GM21717 (cell line): ENCODE results near the gene RYR2.
A peak's percentile ranks its signal among the peaks of the same experiment; 100 is the strongest.
"Not testable (repeated sequence)": the region's sequence is repeated elsewhere in the genome, so short reads cannot be mapped to it uniquely, and the experiment has no call there.

ENCODE experiments used
- ATAC-seq: cut with Tn5 transposase; IDR thresholded peaks from one replicate; pipeline ENCODE4 v1.9.1; 2021; ENCODE audit warnings: mild to moderate bottlenecking, moderate library complexity; ENCODE audit not compliant: unreplicated experiment

The RYR2 gene

DNA sequence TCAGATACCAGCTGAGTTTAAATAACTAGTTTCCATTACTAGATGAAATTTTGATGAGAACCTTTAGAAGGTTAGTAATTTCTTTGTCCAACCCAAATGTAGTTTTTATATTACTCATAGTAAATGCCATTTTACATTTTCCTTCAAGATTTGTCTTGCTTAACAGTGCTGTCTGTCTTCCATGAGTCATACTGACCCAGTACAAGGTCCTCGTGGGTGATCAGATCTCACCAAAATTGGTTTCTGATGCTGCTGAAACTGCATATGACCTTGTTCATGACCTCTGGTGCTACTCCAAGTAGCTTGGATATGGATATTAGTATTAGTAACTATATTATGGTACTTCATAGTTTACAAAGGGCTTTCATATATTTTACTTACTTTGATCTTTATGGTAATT lies 207.1 kb downstream of the RYR2 start:
- ATAC-seq = no peak

DNA sequence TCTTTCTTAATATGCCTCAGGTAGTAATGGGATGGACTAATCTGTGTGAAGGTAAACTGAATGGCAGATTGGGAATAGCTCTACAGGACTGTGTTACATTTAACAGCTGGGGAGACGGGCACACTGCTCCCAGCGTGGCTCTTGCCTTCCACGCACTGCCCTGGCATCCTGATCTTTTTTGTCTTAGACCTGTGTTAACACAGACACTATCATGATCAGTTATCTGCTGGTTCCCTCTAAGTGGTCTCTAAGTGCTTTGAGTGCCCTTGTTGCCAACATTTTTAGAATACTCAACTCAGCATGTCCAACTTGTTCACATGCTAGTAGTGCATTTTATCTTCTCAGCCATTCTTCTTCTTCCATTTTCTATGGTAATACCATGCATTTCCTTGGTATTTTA lies 208.1 kb downstream of the RYR2 start:
- no peak for ATAC-seq

DNA sequence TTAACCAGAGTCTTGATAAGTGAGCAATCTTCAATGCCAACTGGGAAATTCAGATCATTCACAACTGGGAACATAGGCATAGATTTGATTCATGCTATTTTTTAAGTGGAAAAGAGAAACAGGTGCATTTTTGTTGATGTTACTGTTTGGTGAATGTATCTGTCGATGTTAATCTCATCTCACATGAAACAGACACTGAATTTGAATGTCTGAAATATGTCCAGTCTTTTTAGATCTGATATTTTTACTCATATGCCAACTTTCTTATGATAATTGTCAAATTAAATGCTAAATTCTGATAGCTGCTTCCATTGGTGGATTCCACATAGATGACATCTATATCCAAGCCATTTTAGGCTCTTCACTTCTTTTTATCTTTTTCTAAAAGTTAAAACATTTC lies 213.1 kb downstream of the RYR2 start:
- ATAC-seq = no peak

DNA sequence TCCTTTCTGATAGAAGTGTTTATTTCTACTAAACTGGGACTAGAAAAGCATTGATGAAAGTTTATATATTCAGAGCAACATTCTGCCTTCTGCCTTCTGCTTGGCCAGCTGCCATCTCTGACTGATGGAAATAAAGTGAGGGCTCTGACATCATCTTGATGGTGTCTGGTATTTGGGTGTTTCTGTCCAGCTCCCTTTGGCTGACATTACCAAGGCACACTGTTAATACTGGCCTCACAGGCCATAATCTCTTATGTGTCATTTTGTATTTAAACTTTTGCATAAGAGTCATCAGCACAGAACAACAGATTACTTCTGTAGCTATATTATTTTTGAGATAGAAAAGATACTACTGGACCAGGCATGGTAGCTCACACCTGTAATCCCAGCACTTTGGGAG lies 216.9 kb downstream of the RYR2 start:
- no peak for ATAC-seq

DNA sequence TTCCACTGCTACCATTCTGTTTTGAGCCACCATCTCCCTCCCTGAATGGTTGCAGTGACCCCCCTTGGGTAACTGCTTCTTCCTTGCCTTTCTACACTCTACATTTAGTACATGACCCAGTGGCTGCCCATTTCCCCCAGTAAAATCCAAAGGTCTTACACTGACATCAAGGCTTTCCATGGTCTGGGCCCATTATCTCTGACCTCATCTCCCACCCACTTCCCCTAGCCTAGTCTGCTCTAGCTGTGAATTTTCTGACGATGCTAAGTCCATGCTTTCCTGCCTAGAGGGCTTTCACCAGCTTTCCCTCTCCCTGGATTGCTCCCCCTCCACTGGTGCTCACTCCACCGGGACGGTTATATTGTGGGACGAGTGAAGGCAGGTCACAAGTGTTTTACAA lies 219.2 kb downstream of the RYR2 start:
- no peak for ATAC-seq

GRCh38 chr1:237267743-237268142 lies 225.8 kb downstream of the RYR2 start:
- no peak for ATAC-seq

GRCh38 chr1:237269938-237270337 lies 228.0 kb downstream of the RYR2 start:
- peak; percentile 78 for ATAC-seq

GRCh38 chr1:237270353-237270752 lies 228.4 kb downstream of the RYR2 start:
- ATAC-seq = no peak

DNA sequence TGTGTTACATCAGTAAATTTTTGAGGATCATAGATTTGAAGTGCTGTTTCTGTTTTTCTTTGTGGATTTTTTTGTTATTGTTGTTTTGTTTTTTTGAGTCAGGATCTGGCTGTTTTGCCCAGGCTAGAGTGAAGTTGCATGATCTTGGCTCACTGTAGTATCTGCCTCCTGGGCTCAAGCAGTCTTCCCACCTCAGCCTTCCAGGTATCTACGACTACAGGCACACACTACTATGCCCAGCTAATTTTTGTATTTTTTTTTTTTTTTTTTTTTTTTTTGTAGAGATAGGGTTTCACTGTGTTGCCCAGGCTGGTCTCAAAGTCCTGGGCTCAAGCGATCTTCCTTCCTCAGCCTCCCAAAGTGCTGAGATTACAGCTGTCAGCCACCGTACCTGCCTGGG lies 236.0 kb downstream of the RYR2 start:
- not testable (repeated sequence) for ATAC-seq

DNA sequence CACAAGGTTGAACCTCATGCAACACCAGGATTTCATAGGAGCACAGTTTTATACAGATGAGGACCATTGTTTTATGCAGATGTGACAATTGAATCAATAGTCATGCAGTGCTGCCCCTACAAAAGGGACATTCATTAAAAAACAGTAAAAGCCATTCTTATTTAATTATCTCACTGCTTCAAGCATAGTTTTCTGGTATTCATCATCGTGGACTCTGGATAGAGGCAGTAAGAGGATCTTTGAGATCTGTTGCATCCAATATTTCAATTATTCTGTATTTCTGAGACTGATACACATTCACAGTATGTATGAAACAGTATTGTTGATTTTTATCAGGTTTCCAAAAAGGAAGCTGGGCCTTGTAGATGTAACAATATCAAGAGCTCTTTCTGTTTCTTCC lies 237.6 kb downstream of the RYR2 start:
- ATAC-seq = no peak

DNA sequence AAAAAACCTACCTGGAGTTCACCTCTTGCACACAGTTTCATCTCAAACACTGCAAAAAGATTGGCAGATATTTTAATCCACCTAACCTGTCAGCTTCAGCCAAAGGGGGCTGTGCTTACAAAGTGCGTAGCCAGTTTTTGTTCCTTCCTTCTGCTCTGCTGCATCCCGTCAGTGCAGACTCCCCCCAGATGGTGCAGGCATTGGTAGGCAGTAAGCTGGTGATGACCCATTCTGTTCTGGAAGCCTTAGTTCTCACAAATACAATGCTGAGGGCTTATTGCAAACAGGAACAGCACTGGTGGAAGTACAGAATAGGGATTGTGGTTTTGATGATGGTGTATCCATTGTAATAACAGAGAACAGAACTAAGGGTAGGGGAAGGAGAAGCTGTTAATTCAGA lies 239.5 kb downstream of the RYR2 start:
- no peak for ATAC-seq

DNA sequence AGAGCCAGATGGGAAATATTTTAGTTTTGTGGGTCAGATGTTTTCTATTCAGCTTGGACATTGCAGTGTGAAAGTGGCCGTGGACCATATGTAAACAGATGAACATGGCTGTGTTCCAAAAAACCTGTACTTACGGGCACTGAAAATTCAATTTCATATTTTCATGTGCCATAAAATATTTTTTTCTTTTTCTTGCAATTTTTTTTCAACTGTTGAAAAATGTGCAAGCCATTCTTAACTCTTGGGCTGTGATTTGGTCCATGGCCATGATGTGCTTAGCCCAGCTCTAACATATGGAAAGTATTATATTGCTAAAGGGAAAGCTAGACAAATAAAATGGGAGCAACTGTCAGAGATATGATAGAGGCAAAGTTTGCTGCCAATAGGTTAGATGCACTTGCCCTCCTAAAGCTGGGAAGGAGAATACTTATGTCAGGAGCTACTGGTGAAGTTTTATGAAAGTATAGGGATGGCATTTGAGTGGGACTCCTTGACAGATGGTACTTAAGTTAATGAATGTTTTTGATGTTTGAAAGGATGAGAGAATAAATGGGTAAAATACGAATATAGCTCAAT lies 240.3 kb downstream of the RYR2 start:
- ATAC-seq = no peak

DNA sequence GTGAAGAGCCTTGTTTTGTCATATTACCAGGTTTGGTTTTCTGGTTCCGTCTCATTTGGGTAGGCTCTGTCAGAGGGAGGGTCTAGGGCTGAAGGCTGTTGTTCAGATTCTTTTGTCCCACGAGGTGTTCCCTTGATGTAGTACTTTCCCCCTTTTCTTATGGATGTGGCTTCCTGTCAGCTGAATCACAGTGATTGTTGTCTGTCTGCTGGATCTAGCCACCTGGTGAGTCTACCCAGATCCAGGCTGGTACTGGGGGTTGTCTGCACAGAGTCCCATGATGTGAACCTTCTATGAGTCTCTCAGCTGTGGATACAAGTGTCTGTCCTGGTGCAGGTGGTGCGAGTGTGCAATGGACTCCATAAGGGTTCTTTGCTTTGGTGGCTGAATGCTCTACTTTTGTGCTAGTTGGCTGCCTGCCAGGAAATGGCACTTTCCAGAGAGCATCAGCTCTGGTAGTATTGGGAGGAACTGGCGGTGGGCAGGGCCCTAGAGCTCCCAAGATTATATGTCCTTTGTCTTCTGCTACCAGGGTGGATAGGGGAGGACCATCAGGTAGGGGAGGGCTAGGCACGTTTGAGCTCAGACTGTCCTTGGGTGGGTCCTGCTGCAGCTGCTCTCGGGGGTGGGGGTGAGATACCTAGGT lies 246.0 kb downstream of the RYR2 start:
- ATAC-seq = no peak

DNA sequence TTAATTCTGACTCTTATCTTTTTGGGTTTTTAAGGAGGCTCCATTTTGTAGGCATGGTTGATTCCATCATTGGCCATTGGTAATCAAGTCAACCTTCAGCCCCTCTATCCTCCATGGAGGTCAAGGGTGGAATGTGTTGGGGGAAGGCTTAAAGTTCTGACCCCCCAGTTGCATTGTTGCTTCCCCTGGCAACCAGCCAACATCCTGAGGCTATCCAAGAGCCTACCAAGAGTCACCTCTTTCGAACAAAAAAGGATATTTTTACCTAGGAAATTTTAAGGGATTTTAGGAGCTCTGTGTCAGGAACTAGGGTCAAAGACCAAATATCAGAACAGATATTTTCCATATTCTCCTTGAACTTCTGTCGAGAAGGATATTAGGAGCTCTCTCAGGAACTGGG lies 251.8 kb downstream of the RYR2 start:
- no peak for ATAC-seq

DNA sequence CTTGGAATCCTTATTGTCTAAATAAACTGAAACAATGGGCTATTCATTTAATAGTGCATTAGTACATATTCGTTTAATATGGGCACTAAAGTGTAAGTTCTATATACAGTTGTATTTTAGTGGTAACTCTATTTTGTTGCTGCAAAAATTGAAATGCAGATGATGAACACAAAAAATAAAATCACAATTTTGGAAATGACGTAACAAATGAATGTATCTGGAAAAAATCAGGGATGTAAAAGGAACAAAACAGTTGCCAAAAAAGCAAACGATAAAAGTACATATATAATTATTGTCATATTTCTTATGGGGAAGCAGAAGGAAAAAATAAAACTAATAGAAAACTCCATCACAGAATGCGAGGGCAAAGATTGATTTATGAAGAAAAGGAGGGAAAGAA lies 254.9 kb downstream of the RYR2 start:
- ATAC-seq = no peak

DNA sequence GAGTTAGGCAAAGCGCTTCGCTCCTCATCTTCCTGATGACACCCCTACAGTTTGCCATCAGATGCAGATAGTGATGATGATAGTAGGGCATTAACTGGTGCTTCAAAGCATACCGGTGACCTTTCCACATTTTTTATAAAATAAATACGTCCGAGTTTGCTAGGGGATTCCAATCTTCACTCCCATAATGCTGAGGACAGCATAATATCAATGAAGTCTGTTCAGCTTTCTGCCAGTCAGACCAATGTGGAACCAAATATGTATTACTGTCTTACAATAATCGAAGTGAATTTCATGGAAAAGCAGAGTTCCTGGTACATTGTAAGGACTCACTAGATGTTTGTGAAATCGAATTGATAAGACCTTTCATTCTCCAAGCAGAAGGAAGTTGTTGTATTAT lies 258.7 kb downstream of the RYR2 start:
- no peak for ATAC-seq

DNA sequence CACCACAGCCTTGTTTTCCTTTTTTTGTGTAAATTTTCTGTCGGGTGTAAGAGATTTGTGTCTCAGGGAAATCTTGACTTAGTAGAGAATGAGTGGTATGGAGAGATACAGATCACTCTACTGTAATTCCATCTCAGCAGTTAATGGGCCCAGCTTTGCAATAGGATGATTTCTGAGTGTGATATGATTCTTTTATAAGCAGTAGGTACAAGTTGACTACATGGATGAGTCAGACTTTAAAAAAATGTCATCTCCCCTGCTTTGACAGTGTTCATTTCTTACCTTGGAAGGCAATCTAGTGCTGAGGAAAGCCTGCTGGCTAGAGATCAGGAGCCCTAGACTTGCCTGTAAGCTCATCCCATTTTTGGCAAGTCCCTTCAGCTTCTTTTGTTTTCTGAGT lies 261.9 kb downstream of the RYR2 start:
- ATAC-seq = no peak

DNA sequence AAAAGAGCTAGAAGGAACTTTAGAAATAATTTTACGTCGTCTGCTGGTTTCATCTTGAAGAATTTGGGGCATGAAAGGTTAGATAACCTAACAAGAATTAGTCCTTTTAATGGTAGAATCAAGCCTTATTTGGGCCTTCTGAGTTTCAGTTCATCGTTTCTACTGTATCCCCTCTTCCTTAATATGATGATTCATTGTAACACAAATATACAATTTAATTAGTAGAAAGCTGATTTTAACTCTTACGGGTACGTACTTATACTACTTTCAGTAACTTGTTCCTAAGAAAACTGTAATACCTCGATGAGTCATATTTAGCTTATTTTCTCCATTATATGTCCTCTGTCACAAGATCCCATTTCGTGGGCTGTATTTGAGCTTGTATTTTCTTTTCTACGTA lies 264.7 kb downstream of the RYR2 start:
- ATAC-seq = no peak

DNA sequence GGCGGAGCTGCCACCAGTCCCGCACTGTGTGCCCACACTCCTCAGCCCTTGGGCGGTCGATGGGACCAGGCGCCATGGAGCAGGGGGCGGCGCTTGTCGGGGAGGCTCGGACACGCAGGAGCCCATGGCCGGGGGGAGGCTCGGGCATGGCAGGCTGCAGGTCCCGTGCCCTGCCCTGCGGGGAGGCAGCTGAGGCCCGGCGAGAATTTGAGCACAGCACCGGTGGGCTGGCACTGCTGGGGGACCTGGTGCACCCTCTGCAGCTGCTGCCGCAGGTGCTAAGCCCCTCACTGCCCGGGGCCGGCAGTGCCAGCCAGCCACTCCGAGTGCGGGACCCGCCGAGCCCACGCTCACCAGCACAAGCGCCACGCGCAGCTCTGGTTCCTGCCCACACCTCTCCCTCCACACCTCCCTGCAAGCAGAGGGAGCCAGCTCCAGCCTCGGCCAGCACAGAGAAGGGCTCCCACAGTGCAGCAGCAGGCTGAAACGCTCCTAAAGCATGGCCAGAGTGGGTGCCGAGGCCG lies 267.7 kb downstream of the RYR2 start:
- ATAC-seq = no peak

GRCh38 chr1:237316352-237316751 lies 274.4 kb downstream of the RYR2 start:
- no peak for ATAC-seq

DNA sequence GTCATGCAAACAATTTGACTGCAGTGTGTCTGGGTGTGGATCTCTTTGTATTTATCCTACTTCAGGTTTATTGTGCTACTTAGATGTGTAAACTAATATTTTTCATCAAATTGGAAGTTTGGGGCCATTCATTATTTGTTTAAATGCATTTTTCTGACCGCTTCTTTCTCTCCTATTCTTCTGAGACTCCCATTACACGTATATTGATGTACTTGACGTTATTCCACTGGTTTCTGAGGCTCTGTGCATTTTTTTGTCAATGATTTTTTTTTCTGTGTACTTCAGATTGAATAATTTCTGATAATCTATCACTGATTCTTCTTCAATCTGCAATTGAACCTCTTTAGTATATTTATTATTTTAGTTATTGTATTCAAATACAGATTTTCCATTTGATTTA lies 276.8 kb downstream of the RYR2 start:
- ATAC-seq = no peak

DNA sequence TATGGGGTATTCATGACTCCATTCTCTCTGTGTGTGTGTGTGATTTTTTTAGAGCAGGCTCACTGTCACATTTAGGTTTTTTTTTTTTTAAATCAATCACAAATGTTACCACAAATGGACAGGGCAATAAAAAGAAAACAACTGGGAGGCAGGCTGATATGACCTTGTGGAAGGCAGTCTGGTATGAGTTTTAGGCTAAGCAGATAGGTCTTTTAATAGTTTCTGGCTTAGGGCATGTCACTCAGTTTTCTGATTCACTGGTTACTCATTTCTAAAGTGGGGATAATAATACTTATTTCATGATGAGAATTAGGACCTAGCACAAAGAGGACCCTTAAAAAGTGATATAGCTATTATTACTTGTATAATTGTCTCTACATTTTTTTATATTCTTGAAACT lies 278.9 kb downstream of the RYR2 start:
- no peak for ATAC-seq

GRCh38 chr1:237324226-237324625 lies 282.2 kb downstream of the RYR2 start:
- ATAC-seq = no peak
